K562 (cell line): Measurements from ENCODE around the gene CIB1. TPM values are rescaled to one million over a fixed set of nuclear protein-coding genes. Genes with fewer than 3 reads are reported as not detected.
A peak's percentile ranks its signal among the peaks of the same experiment; 100 is the strongest.

Source experiments
- CHD4 ChIP-seq: fragments of 200-600 bp; sonication (generic); IDR thresholded peaks from 3 replicates; pipeline ENCODE4 v1.6.1; 2012; ENCODE audit warnings: low read depth, mild to moderate bottlenecking, mixed read lengths, low read length, inconsistent platforms; ENCODE audit not compliant: insufficient read depth, insufficient replicate concordance, poor library complexity, severe bottlenecking
- CTBP1 ChIP-seq: fragments of 450-650 bp; IDR thresholded peaks from 2 replicates; pipeline ENCODE4 v1.6.1; 2016; ENCODE audit warnings: borderline replicate concordance
- DPF2 ChIP-seq: fragments of 450-650 bp; IDR thresholded peaks from 2 replicates; pipeline ENCODE4 v1.6.1; 2016
- HMGXB4 ChIP-seq: sonication (generic); formaldehyde crosslinking; IDR thresholded peaks from 2 replicates; pipeline ENCODE4 v1.8.1; 2023; ENCODE audit warnings: mild to moderate bottlenecking, missing genetic modification reagents
- LCOR ChIP-seq: sonication (generic); formaldehyde crosslinking; IDR thresholded peaks from 2 replicates; pipeline ENCODE4 v1.8.0; 2022; ENCODE audit warnings: mild to moderate bottlenecking, missing genetic modification reagents
- MIER1 ChIP-seq: fragments of 450-650 bp; IDR thresholded peaks from 2 replicates; pipeline ENCODE4 v1.6.1; 2016; ENCODE audit warnings: antibody characterized with exemption, mild to moderate bottlenecking, low read depth
- RHOXF2B ChIP-seq: fragments of 250-450 bp; sonication (Bioruptor Pico); conservative IDR thresholded peaks from 2 replicates; pipeline ENCODE4 v1.5.1; 2021
- SLC30A9 ChIP-seq: fragments of 250-450 bp; sonication (Bioruptor Pico); IDR thresholded peaks from 2 replicates; pipeline ENCODE4 v1.8.0; 2022; ENCODE audit warnings: mild to moderate bottlenecking, moderate library complexity
- SNRNP70 ChIP-seq: fragments of 200-400 bp; formaldehyde crosslinking; optimal IDR thresholded peaks from 2 replicates; pipeline ENCODE3; 2017; ENCODE audit warnings: low read depth, low read length
- TCF15 ChIP-seq: fragments of 250-450 bp; sonication (Bioruptor Pico); IDR thresholded peaks from 2 replicates; pipeline ENCODE4 v1.8.0; 2022; ENCODE audit warnings: moderate library complexity, mild to moderate bottlenecking, inconsistent platforms
- TEAD4 ChIP-seq, 2 experiments: sonication (generic) in 1 of 2; formaldehyde crosslinking in 1 of 2; IDR thresholded peaks; 2 replicates each; pipeline versions ENCODE4 v1.6.1 to v1.8.0; 2012 to 2022; ENCODE audit warnings: borderline replicate concordance in 1 of 2, inconsistent platforms in 1 of 2, low read length in 1 of 2, mild to moderate bottlenecking in 1 of 2, missing genetic modification reagents in 1 of 2
- TFAP4 ChIP-seq: sonication (generic); formaldehyde crosslinking; IDR thresholded peaks from 2 replicates; pipeline ENCODE4 v1.8.0; 2022; ENCODE audit warnings: missing genetic modification reagents, mild to moderate bottlenecking, moderate library complexity, borderline replicate concordance
- TGIF2 ChIP-seq: sonication (generic); formaldehyde crosslinking; IDR thresholded peaks from 2 replicates; pipeline ENCODE4 v1.8.1; 2022; ENCODE audit warnings: mild to moderate bottlenecking, missing genetic modification reagents, moderate library complexity
- polyA plus RNA-seq, 8 experiments: library from polyadenylated mRNA; depleted of rRNA in 4 of 8; stranded (reverse) in 5 of 8; unstranded in 3 of 8; fragments of >200 nt; fragmentation: Nextera tagmentation in 2 of 8; fragmentation: Illumina TruSeq in 1 of 8; extraction: Ambion mirVana in 2 of 8; extraction: Trizol in 1 of 8; gene quantifications; 2 replicates each; pipeline versions ENCODE4 v1.2.1 to v1.2.3, GENCODE V29; 2011 to 2014; ENCODE audit warnings: inconsistent platforms in 1 of 8, missing spikeins in 1 of 8
- total RNA-seq, 7 experiments: library from RNA; depleted of rRNA in 6 of 7; stranded (reverse); fragments of >200 nt in 6 of 7; fragmentation: Illumina TruSeq in 2 of 7; extraction: Trizol in 2 of 7; gene quantifications; 2 replicates each; pipeline versions ENCODE4 v1.2.1 to v1.2.3, GENCODE V29; 2011 to 2021; ENCODE audit warnings: low replicate concordance in 1 of 7
- TF ChIP-seq, protein P1 (sequence below), 3 experiments: IDR thresholded peaks in 2 of 3; conservative IDR thresholded peaks in 1 of 3; 2 replicates each; pipeline ENCODE4 v1.5.1; 2011 to 2012; ENCODE audit warnings: low read length in 3 of 3, mild to moderate bottlenecking in 3 of 3, control low read depth in 2 of 3, improper control_type of control experiment in 1 of 3, inconsistent platforms in 1 of 3, low read depth in 1 of 3, mixed read lengths in 1 of 3, moderate library complexity in 1 of 3; ENCODE audit not compliant: insufficient read depth in 2 of 3

CIB1 gene
- total and polyA plus RNA-seq, 9 of the 15 experiments (the other 6 are each of a cell fraction or from before 2014, with no cell fraction given): 14.9 to 136 (median 64.5) TPM

GRCh38 chr15:90184119-90184785 lies 49.5 kb downstream of the CIB1 start (continued):
- peak; percentile 75 for TF ChIP-seq MIER1
- peak; percentile 98 for TF ChIP-seq CHD4
- peak; percentile 24; the same call in 1 of the 2 replicates for TF ChIP-seq TFAP4 (CRISPR knock-in tag)
- no peak for TF ChIP-seq SLC30A9 (CRISPR knock-in tag)
- TF ChIP-seq RHOXF2B (CRISPR knock-in tag): 0 out of 2 replicates have a peak, but pooled peaks have one; percentile 11
- TF ChIP-seq, protein P1, sequence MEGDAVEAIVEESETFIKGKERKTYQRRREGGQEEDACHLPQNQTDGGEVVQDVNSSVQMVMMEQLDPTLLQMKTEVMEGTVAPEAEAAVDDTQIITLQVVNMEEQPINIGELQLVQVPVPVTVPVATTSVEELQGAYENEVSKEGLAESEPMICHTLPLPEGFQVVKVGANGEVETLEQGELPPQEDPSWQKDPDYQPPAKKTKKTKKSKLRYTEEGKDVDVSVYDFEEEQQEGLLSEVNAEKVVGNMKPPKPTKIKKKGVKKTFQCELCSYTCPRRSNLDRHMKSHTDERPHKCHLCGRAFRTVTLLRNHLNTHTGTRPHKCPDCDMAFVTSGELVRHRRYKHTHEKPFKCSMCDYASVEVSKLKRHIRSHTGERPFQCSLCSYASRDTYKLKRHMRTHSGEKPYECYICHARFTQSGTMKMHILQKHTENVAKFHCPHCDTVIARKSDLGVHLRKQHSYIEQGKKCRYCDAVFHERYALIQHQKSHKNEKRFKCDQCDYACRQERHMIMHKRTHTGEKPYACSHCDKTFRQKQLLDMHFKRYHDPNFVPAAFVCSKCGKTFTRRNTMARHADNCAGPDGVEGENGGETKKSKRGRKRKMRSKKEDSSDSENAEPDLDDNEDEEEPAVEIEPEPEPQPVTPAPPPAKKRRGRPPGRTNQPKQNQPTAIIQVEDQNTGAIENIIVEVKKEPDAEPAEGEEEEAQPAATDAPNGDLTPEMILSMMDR (IDR thresholded peaks at IDR 0.05 in 2 of 3, conservative IDR thresholded peaks at IDR 0.05 in 1 of 3; ENCODE audit: insufficient read depth in 2 of 3, low read depth in 1 of 3, low read length in 3 of 3): peak; percentile 11 to 34 (median 21); a peak in 1 of 6 replicates
- TF ChIP-seq TCF15: no peak
- peak; percentile 91 for TF ChIP-seq DPF2
- 0 out of 2 replicates have a peak, but pooled peaks have one; percentile 19 for TF ChIP-seq HMGXB4 (CRISPR knock-in tag)
- peak; percentile 41; the same call in 1 of the 2 replicates for TF ChIP-seq LCOR
- no peak for TF ChIP-seq SNRNP70
- no peak for TF ChIP-seq TGIF2 (CRISPR knock-in tag)
- TF ChIP-seq CTBP1: peak; percentile 47; the same call in 1 of the 2 replicates
- TF ChIP-seq TEAD4 (IDR thresholded peaks at IDR 0.05; ENCODE audit: low read length): peak; percentile 58; the same call in 1 of the 2 replicates
- TF ChIP-seq TEAD4 (CRISPR knock-in tag; IDR thresholded peaks at IDR 0.05; ENCODE audit: borderline replicate concordance): no peak
